Calu3 (cell line): ENCODE data around the gene SORL1-AS1.

ENCODE experiments used
- BruUV-seq: library from RNA; stranded (reverse); fragments of 400-500 nt; replicated peaks from 2 replicates; lab custom pipeline; 2021; lab: Mats Ljungman, UMichigan
- CTCF ChIA-PET: fragments of 300-600 bp; sonication (Branson Sonifier 250); formaldehyde crosslinking; loops from one replicate; lab custom pipeline; 2022; ENCODE audit warnings: antibody characterized with exemption; lab: Charles Lee
- DNase-seq: peaks from one replicate; pipeline ENCODE4 v3.0.0; 2022
- H3K27ac Mint-ChIP-seq: one replicate; pipeline ENCODE4 v1.8.0; 2022; ENCODE audit warnings: mixed read lengths; ENCODE audit not compliant: unreplicated experiment
- H3K27me3 Mint-ChIP-seq: one replicate; pipeline ENCODE4 v1.8.0; 2022; ENCODE audit warnings: mixed read lengths; ENCODE audit not compliant: unreplicated experiment
- H3K36me3 Mint-ChIP-seq: one replicate; pipeline ENCODE4 v1.8.0; 2022; ENCODE audit warnings: mild to moderate bottlenecking, moderate library complexity, mixed read lengths; ENCODE audit not compliant: insufficient read depth, unreplicated experiment
- H3K4me1 Mint-ChIP-seq: one replicate; pipeline ENCODE4 v1.8.0; 2022; ENCODE audit warnings: mild to moderate bottlenecking, low read depth, mixed read lengths; ENCODE audit not compliant: unreplicated experiment
- H3K4me3 Mint-ChIP-seq: one replicate; pipeline ENCODE4 v1.8.0; 2022; ENCODE audit warnings: mild to moderate bottlenecking, low read depth, moderate library complexity, mixed read lengths; ENCODE audit not compliant: unreplicated experiment
- H3K9me3 Mint-ChIP-seq: one replicate; pipeline ENCODE4 v1.8.0; 2022; ENCODE audit warnings: low read depth, mixed read lengths; ENCODE audit not compliant: unreplicated experiment
- intact Hi-C: fragments of 100-400 bp; cut with micrococcal nuclease; formaldehyde crosslinking; loops from one replicate; pipeline ENCODE4 v1.10.0; 2022; ENCODE audit not compliant: unreplicated experiment
- TF ChIP-seq, protein P1 (sequence below): fragments of 200-600 bp; IDR thresholded peaks from one replicate; pipeline ENCODE4 v1.8.0; 2022; ENCODE audit warnings: antibody characterized with exemption; ENCODE audit not compliant: unreplicated experiment

The SORL1-AS1 gene

DNA sequence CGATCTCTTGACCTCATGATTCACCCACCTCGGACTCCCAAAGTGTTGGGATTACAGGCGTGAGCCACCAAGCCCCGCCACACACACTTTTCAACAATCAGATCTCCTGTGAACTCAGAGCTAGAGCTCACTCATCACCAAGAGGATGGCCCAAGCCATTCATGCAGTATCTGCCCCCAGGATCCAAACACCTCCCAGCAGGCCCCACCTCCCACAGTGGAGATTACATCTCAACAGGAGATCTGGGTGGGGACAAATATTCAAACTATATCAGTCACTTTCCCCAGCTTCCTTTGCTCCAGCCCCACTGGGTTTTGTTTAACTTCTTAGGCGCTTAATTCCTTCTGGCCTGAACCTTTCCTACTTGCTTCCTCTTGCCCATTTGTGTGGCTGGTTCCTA lies 26.9 kb downstream of the SORL1-AS1 start:
- H3K27ac Mint-ChIP-seq, result no peak overlapping the region
- TF ChIP-seq, protein P1, sequence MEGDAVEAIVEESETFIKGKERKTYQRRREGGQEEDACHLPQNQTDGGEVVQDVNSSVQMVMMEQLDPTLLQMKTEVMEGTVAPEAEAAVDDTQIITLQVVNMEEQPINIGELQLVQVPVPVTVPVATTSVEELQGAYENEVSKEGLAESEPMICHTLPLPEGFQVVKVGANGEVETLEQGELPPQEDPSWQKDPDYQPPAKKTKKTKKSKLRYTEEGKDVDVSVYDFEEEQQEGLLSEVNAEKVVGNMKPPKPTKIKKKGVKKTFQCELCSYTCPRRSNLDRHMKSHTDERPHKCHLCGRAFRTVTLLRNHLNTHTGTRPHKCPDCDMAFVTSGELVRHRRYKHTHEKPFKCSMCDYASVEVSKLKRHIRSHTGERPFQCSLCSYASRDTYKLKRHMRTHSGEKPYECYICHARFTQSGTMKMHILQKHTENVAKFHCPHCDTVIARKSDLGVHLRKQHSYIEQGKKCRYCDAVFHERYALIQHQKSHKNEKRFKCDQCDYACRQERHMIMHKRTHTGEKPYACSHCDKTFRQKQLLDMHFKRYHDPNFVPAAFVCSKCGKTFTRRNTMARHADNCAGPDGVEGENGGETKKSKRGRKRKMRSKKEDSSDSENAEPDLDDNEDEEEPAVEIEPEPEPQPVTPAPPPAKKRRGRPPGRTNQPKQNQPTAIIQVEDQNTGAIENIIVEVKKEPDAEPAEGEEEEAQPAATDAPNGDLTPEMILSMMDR, result no peak
- CTCF ChIA-PET, result interaction anchor here (0.7 kb wide), 1 partner anchor 11 kb away, joined by 4 read pairs; no protein-coding TSS in a partner anchor

DNA sequence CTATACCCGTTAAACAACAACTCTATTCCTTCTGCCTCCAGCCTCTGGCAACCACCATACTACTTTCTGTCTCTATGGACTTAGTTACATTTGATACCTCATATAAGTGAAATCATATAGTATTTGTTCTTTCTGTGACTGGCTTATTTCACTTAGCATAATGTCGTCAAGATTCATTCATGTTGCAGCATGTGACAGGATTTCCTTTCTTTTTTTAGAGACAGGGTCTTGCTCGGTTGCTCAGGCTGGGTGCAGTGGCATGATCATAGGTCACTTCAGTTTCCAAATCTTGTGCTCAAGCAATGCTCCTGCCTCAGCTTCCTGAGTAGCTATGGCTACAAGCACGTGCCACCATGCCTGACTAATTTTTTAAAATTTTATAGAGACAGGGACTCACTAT lies 30.1 kb downstream of the SORL1-AS1 start:
- intact Hi-C loops, result no loop called here
- CTCF ChIA-PET, result no interaction called here
- Mint-ChIP-seq H3K4me3 (no peak overlapping the region), H3K27me3 (peaks cover 37% of the 10 kb centered on the region), H3K9me3 (no peaks in the 10 kb centered on the region), H3K4me1 (no peaks in the 10 kb centered on the region), H3K36me3 (no peaks in the 10 kb centered on the region), H3K27ac (no peak overlapping the region)
- BruUV-seq, result no TSS peak
- TF ChIP-seq, protein P1, result no peak
- DNase-seq, result no peak

More for the DNA sequence above, 26.9 kb downstream of the SORL1-AS1 start:
- intact Hi-C loops, result no loop called here
- H3K9me3 Mint-ChIP-seq, result no peaks in the 10 kb centered on the region
- H3K36me3 Mint-ChIP-seq, result no peaks in the 10 kb centered on the region
- BruUV-seq, result no TSS peak
- H3K27me3 Mint-ChIP-seq, result peaks cover 52% of the 10 kb centered on the region
- no peak overlapping the region for H3K4me3 Mint-ChIP-seq
- DNase-seq, result no peak
- H3K4me1 Mint-ChIP-seq, result no peaks in the 10 kb centered on the region

DNA sequence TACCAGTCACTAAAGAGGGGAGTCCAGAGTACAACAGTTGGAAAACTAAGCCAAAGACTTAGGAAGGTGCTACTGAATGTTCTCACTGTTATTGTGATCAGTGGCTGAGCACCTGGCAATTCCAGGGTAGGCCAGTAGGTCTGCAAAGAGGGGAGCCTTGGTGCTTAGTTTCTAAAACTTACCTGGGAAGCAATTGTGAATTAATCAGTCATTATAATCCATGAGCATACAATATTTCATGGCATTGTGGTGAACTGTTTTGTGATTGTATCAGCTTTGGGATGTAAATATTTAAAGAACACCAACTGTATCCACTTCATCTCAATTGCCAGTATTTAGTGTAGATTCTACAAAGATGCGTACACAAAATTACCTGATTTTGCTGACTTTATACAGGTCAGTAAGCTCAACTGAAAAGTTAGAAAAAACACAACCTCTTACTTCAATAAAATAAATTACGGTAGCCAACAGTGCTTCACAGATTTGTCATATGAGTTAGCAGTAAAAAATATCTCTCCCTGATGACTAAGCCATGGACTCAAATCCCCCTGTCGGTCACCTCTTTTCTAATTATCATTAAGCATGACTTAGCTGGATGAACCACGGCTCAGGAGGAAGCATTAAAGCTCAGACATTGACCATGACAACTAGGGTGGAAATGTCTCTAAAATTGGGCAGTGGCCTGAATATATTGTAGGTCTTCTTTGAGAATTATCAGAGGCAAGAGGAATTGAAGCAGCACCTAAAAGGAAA lies 31.4 kb downstream of the SORL1-AS1 start:
- BruUV-seq, result no TSS peak
- H3K4me3 Mint-ChIP-seq, result no peak overlapping the region
- H3K4me1 Mint-ChIP-seq, result no peaks in the 10 kb centered on the region
- H3K27ac Mint-ChIP-seq, result no peak overlapping the region
- H3K36me3 Mint-ChIP-seq, result no peaks in the 10 kb centered on the region
- DNase-seq, result no peak
- H3K9me3 Mint-ChIP-seq, result no peaks in the 10 kb centered on the region
- H3K27me3 Mint-ChIP-seq, result peaks cover 25% of the 10 kb centered on the region
- intact Hi-C loops, result no loop called here
- TF ChIP-seq, protein P1, result no peak
- CTCF ChIA-PET, result no interaction called here

DNA sequence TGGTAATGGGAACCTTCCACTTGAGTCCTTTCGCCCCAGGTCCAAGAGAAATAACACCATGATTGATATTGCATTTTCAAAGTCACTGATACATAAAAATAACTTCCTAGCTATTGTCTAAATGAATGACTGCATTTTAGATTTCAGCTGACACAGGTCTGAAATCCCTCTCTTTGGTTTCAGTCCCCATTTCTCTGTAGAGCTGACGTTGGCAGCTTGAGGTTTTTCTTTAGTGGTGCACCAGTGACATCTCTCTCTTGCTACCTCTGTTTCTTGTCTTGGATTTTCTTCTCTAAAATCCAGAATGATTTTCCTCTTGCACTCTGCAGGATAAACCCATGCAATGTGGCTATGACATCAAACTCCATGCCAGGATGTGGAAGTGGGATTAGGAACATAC lies 32.4 kb downstream of the SORL1-AS1 start:
- peaks cover 16% of the 10 kb centered on the region for H3K27me3 Mint-ChIP-seq
- intact Hi-C loops, result no loop called here
- H3K4me3 Mint-ChIP-seq, result no peak overlapping the region
- no TSS peak for BruUV-seq
- peaks cover 8% of the 10 kb centered on the region for H3K4me1 Mint-ChIP-seq
- TF ChIP-seq, protein P1, result no peak
- CTCF ChIA-PET, result no interaction called here
- no peak overlapping the region for H3K27ac Mint-ChIP-seq
- H3K36me3 Mint-ChIP-seq, result no peaks in the 10 kb centered on the region
- no peaks in the 10 kb centered on the region for H3K9me3 Mint-ChIP-seq
- no peak for DNase-seq
